ENCODE measurements around the gene DUOX2.

DNA sequence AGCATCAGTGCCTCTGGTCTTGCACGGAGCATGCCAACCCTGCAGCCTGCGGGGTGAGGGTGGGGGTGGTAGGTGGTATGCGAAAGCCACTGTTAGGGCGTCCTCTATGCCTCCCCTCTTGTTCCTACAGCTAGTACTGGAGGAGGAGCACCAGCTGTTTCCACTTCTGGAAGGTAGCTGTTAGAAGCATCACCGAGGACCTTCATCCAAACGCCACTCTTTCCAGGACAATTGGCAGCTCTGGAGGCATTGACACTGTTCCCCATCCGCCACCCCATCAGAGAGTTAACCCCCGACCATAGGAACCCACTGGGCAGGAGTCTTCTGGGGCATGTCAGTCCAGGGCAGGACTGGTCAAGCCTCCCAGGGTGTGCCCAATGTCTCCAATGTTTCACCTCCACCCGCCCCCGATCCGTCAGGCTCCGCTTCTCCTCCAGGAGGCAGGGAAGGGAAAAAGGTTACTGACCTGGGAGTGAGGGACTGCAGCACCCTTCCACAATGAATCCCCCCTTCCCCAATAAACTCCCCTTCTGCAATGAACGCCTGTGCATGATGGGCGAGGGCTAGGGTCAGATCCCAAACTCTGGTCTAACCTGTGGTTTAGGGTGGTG lies 487 bp downstream of the DUOX2 start:
- TF ChIP-seq POLR2AphosphoS5 (IDR thresholded peaks at IDR 0.05; ENCODE audit: low read depth, low read length) (no peak), REST (IDR thresholded peaks at IDR 0.05; ENCODE audit: low read depth) (no peak), EZH2 (IDR thresholded peaks at IDR 0.05) (no peak), POLR2A (IDR thresholded peaks at IDR 0.05; ENCODE audit: borderline replicate concordance, extremely low read depth, insufficient read depth, insufficient read length) (no peak), RAD21 (IDR thresholded peaks at IDR 0.05; ENCODE audit: low read depth) (no peak)
- TF ChIP-seq, protein P1, sequence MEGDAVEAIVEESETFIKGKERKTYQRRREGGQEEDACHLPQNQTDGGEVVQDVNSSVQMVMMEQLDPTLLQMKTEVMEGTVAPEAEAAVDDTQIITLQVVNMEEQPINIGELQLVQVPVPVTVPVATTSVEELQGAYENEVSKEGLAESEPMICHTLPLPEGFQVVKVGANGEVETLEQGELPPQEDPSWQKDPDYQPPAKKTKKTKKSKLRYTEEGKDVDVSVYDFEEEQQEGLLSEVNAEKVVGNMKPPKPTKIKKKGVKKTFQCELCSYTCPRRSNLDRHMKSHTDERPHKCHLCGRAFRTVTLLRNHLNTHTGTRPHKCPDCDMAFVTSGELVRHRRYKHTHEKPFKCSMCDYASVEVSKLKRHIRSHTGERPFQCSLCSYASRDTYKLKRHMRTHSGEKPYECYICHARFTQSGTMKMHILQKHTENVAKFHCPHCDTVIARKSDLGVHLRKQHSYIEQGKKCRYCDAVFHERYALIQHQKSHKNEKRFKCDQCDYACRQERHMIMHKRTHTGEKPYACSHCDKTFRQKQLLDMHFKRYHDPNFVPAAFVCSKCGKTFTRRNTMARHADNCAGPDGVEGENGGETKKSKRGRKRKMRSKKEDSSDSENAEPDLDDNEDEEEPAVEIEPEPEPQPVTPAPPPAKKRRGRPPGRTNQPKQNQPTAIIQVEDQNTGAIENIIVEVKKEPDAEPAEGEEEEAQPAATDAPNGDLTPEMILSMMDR (IDR thresholded peaks at IDR 0.05 in 2 of 3, conservative IDR thresholded peaks at IDR 0.05 in 1 of 3; ENCODE audit: borderline replicate concordance in 1 of 3, insufficient read depth in 1 of 3, low read depth in 2 of 3, low read length in 2 of 3) = no peak
- TF ChIP-seq, protein P2, sequence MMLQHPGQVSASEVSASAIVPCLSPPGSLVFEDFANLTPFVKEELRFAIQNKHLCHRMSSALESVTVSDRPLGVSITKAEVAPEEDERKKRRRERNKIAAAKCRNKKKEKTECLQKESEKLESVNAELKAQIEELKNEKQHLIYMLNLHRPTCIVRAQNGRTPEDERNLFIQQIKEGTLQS (IDR thresholded peaks at IDR 0.05) = no peak

All from HCT116 (cell line).